GM12878 (cell line): ENCODE data around the gene GRM5. TPM values are rescaled to one million over a fixed set of nuclear protein-coding genes. Genes with fewer than 3 reads are reported as not detected.

Experiments
- ATAC-seq: fragments of 200-7000 bp; cut with Tn5 transposase; 3 replicates; pipeline ENCODE4 v1.9.1; 2020; ENCODE audit warnings: mild to moderate bottlenecking, moderate library complexity
- BruUV-seq: library from RNA; stranded (reverse); fragments of 400-500 nt; replicated peaks from 2 replicates; lab custom pipeline; 2021; lab: Mats Ljungman, UMichigan
- CTCF ChIA-PET: fragments of 300-600 bp; sonication (Branson Sonifier 250); formaldehyde crosslinking; extraction: SDS; loops from one replicate; lab custom pipeline; 2021; ENCODE audit warnings: inconsistent platforms; lab: Yijun Ruan, JAX
- POLR2A ChIA-PET: fragments of 350-600 bp; formaldehyde crosslinking; extraction: SDS; loops from one replicate; lab custom pipeline; 2021; ENCODE audit warnings: inconsistent platforms; lab: Charles Lee
- RAD21 ChIA-PET: fragments of 300-600 bp; sonication (Branson Sonifier 250); formaldehyde crosslinking; loops from one replicate; lab custom pipeline; 2023; ENCODE audit warnings: antibody characterized with exemption; ENCODE audit not compliant: unreplicated experiment; lab: Charles Lee
- SMC1A ChIA-PET: fragments of 300-600 bp; sonication (Branson Sonifier 250); formaldehyde crosslinking; loops from one replicate; lab custom pipeline; 2023; ENCODE audit not compliant: unreplicated experiment, uncharacterized antibody; lab: Charles Lee
- DNase-seq: peaks from one replicate; pipeline ENCODE4 v3.0.0-alpha.2; 2011; ENCODE audit warnings: low read depth, low spot score
- FAIRE-seq: peaks from 3 replicates; lab custom pipeline; 2011; peaks lifted over from hg19 to GRCh38; lab: Jason Lieb, UNC
- H2AFZ ChIP-seq: 2 replicates; pipeline ENCODE4 v1.6.0; 2011; ENCODE audit warnings: low read depth, low read length, control low read depth; ENCODE audit not compliant: control insufficient read depth
- H3K27ac ChIP-seq: 2 replicates; pipeline ENCODE4 v1.5.1; 2011; ENCODE audit warnings: control low read depth; ENCODE audit not compliant: control insufficient read depth, insufficient read depth
- H3K27me3 ChIP-seq, 2 experiments: replicated peaks in 1 of 2; 2 replicates each; pipeline versions ENCODE4 v1.6.0 to v1.6.1; 2011; ENCODE audit warnings: low read length in 1 of 2; ENCODE audit not compliant: control insufficient read depth in 2 of 2, insufficient read depth in 2 of 2
- H3K36me3 ChIP-seq, 2 experiments: 2 replicates each; pipeline ENCODE4 v1.5.1; 2011; ENCODE audit warnings: low read length in 1 of 2; ENCODE audit not compliant: control insufficient read depth in 2 of 2, insufficient read depth in 2 of 2
- H3K4me1 ChIP-seq: 2 replicates; pipeline ENCODE4 v1.6.1; 2011; ENCODE audit warnings: mild to moderate bottlenecking, low read length, moderate library complexity, mixed read lengths; ENCODE audit not compliant: control insufficient read depth, insufficient read depth
- H3K4me2 ChIP-seq: 2 replicates; pipeline ENCODE4 v1.6.0; 2011; ENCODE audit warnings: control low read depth; ENCODE audit not compliant: control insufficient read depth, insufficient read depth
- H3K4me3 ChIP-seq: fragments of 200-600 bp; sonication (generic); 2 replicates; pipeline ENCODE4 v1.5.1; 2016
- H3K79me2 ChIP-seq: 2 replicates; pipeline ENCODE4 v1.6.0; 2011; ENCODE audit warnings: low read length; ENCODE audit not compliant: control insufficient read depth, insufficient read depth
- H3K9ac ChIP-seq: 2 replicates; pipeline ENCODE4 v1.8.0; 2011; ENCODE audit warnings: low read length, control low read depth, mixed read lengths; ENCODE audit not compliant: control insufficient read depth, insufficient read depth
- H3K9me3 ChIP-seq: replicated peaks from 3 replicates; pipeline ENCODE4 v1.5.1; 2011; ENCODE audit warnings: mild to moderate bottlenecking, low read length; ENCODE audit not compliant: control insufficient read depth, insufficient read depth
- H4K20me1 ChIP-seq: 2 replicates; pipeline ENCODE4 v1.6.0; 2011; ENCODE audit not compliant: control insufficient read depth, insufficient read depth
- ATF2 ChIP-seq: IDR thresholded peaks from 2 replicates; pipeline ENCODE4 v1.6.1; 2012; ENCODE audit warnings: low read length, inconsistent platforms
- ATF7 ChIP-seq: fragments of 450-650 bp; IDR thresholded peaks from 2 replicates; pipeline ENCODE4 v1.6.1; 2016; ENCODE audit warnings: low read depth, mild to moderate bottlenecking
- BCL3 ChIP-seq: IDR thresholded peaks from 2 replicates; pipeline ENCODE4 v1.6.1; 2011; ENCODE audit warnings: borderline replicate concordance, low read depth, mild to moderate bottlenecking, moderate library complexity, low read length; ENCODE audit not compliant: insufficient read depth, poor library complexity, severe bottlenecking
- BRCA1 ChIP-seq: IDR thresholded peaks from 2 replicates; pipeline ENCODE4 v1.6.1; 2011; ENCODE audit warnings: low read depth, low read length, improper control_type of control experiment
- CHD4 ChIP-seq: fragments of 200-600 bp; sonication (generic); IDR thresholded peaks from 2 replicates; pipeline ENCODE4 v1.6.1; 2016; ENCODE audit warnings: mild to moderate bottlenecking
- EP300 ChIP-seq, 2 experiments: fragments of 150-350 bp in 1 of 2; IDR thresholded peaks; 2 replicates each; pipeline ENCODE4 v1.6.1; 2011 to 2012; ENCODE audit warnings: low read depth in 2 of 2, low read length in 2 of 2, borderline replicate concordance in 1 of 2, improper control_type of control experiment in 1 of 2, inconsistent platforms in 1 of 2; ENCODE audit not compliant: control insufficient read depth in 1 of 2
- HDAC2 ChIP-seq: fragments of 200-600 bp; sonication (generic); IDR thresholded peaks from 2 replicates; pipeline ENCODE4 v1.6.1; 2017
- JUNB ChIP-seq: IDR thresholded peaks from 2 replicates; pipeline ENCODE4 v1.6.1; 2016; ENCODE audit warnings: antibody characterized with exemption, mild to moderate bottlenecking
- JUND ChIP-seq: IDR thresholded peaks from 2 replicates; pipeline ENCODE4 v1.6.1; 2012; ENCODE audit warnings: low read depth, mild to moderate bottlenecking, low read length, improper control_type of control experiment, moderate library complexity
- MTA2 ChIP-seq: fragments of 450-650 bp; IDR thresholded peaks from 2 replicates; pipeline ENCODE4 v1.6.1; 2016; ENCODE audit warnings: low read depth, mild to moderate bottlenecking, moderate library complexity
- NFIC ChIP-seq: IDR thresholded peaks from 2 replicates; pipeline ENCODE4 v1.6.1; 2012; ENCODE audit warnings: low read depth, mild to moderate bottlenecking, inconsistent platforms, low read length, moderate library complexity
- PAX8 ChIP-seq: fragments of 450-650 bp; IDR thresholded peaks from 2 replicates; pipeline ENCODE4 v1.6.1; 2017; ENCODE audit warnings: mild to moderate bottlenecking, moderate library complexity
- POLR2AphosphoS5 ChIP-seq: IDR thresholded peaks from 2 replicates; pipeline ENCODE4 v1.6.1; 2011; ENCODE audit warnings: mild to moderate bottlenecking, low read length, inconsistent platforms
- RUNX3 ChIP-seq: IDR thresholded peaks from 2 replicates; pipeline ENCODE4 v1.6.1; 2012; ENCODE audit warnings: low read length, inconsistent platforms
- SRF ChIP-seq, 2 experiments: IDR thresholded peaks; 2 replicates each; pipeline ENCODE4 v1.6.1; 2011; ENCODE audit warnings: low read depth in 2 of 2, low read length in 2 of 2, mild to moderate bottlenecking in 1 of 2, moderate library complexity in 1 of 2
- TBL1XR1 ChIP-seq: IDR thresholded peaks from 2 replicates; pipeline ENCODE4 v1.6.1; 2012; ENCODE audit warnings: low read depth, low read length, improper control_type of control experiment
- WGBS: methylation state at CpG from one replicate; pipeline ENCODE4 v1.1.6; 2016; ENCODE audit warnings: low lambda C conversion rate; ENCODE audit not compliant: insufficient replicate concordance, insufficient coverage; ENCODE audit errors: missing lambda C conversion rate; 5-methylcytosine and 5-hydroxymethylcytosine counted together
- in situ Hi-C: fragments of 300-500 bp; cut with MboI; formaldehyde crosslinking; loops from 9 replicates; pipeline ENCODE4 v1.14.3; 2018; ENCODE audit warnings: mixed read lengths
- intact Hi-C: fragments of 100-400 bp; cut with micrococcal nuclease; formaldehyde crosslinking; loops from one replicate; pipeline ENCODE4 v1.14.2; 2022; ENCODE audit not compliant: unreplicated experiment
- polyA plus RNA-seq, 11 experiments: library from polyadenylated mRNA; depleted of rRNA in 4 of 11; unstranded in 6 of 11; stranded (reverse) in 5 of 11; fragments of >200 nt; fragmentation: Nextera tagmentation in 4 of 11; fragmentation: Illumina TruSeq in 1 of 11; extraction: Ambion mirVana in 4 of 11; extraction: Trizol in 1 of 11; gene quantifications; 1 replicate in 1 of 11; 2 replicates in 10 of 11; pipeline versions ENCODE4 v1.2.1 to v1.2.3, GENCODE V29; 2011 to 2016; ENCODE audit warnings: inconsistent platforms in 2 of 11, missing spikeins in 2 of 11, low read depth in 1 of 11
- total RNA-seq, 4 experiments: library from RNA; depleted of rRNA in 3 of 4; stranded (reverse); fragments of >200 nt in 3 of 4; fragmentation: Illumina TruSeq in 1 of 4; extraction: Trizol in 1 of 4; gene quantifications; 2 replicates each; pipeline versions ENCODE4 v1.2.1 to v1.2.3, GENCODE V29; 2013 to 2021

GRM5 gene
- total and polyA plus RNA-seq, 10 of the 15 experiments (the other 5 are each of a cell fraction or from before 2014, with no cell fraction given) = not detected

DNA sequence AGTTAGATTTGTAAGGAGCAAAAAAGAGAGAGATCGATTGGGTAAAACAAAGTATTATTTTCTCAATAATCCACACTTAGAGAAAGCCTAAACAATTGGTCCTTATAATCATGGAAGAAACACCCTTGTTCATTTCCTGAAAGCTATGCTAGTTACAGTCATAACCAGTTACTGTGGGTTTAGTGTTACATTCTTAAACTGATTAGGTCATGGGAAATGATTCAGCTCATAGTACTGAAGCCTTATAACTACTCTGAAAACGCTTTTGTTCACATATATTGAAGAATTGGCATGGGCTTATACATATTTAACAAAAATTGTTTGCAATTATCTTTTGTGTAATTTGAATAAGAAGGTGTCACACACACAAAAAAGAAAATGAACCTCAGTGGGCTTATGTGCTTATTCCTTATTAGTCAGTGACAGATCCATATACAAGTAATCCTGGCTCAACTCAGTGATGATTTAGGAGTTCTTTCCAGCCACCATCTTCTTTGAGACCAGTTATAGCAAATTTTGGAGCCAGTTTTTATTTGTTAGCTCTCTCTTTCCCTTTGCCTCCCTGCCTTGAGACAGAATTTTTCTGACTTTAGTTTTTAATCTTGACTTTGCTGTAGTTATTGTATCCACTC lies 529.8 kb downstream of the GRM5 start:
- FAIRE-seq (no peak), ATAC-seq (peak; percentile 99), DNase-seq (no peak)
- no TSS peak for BruUV-seq
- in situ Hi-C loops = loop anchor here (25.0 kb wide), 1 partner anchor 524 kb away; no protein-coding TSS in a partner anchor
- Histone ChIP-seq H3K9me3 (no peaks in the 10 kb centered on the region; the same call in 1 of the 3 replicates), H3K79me2 (no peaks in the 10 kb centered on the region), H3K4me2 (no peak overlapping the region), H3K36me3 (no peaks in the 10 kb centered on the region), H3K4me3 (no peak overlapping the region), H3K27me3 (no peaks in the 10 kb centered on the region), H3K4me1 (no peaks in the 10 kb centered on the region), H4K20me1 (no peaks in the 10 kb centered on the region), H2AFZ (no peak overlapping the region), H3K9ac (no peak overlapping the region), H3K27ac (no peak overlapping the region)
- intact Hi-C loops = no loop called here
- 31% methylated on average over 2 of the region's 2 CpGs for WGBS
- ChIA-PET RAD21 (interaction anchor here (1.0 to 1.5 kb wide), 3 partner anchors 170 to 520 kb away, joined by 3 to 4 read pairs (median 3); no protein-coding TSS in a partner anchor), SMC1A (interaction anchor here (0.8 to 3.7 kb wide), 4 partner anchors 10 to 520 kb away, joined by 4 to 11 read pairs (median 7); no protein-coding TSS in a partner anchor), CTCF (interaction anchor here (0.7 to 3.6 kb wide), 3 partner anchors 16 to 520 kb away, joined by 3 to 15 read pairs (median 6); no protein-coding TSS in a partner anchor), POLR2A (interaction anchor here (0.5 kb wide), 1 partner anchor 230 kb away, joined by 4 read pairs; no protein-coding TSS in a partner anchor)
- TF ChIP-seq POLR2AphosphoS5 (no peak), ATF7 (peak; percentile 80), JUND (no peak), EP300 (IDR thresholded peaks at IDR 0.05; ENCODE audit: borderline replicate concordance in 1 of 2, control insufficient read depth in 1 of 2, low read depth in 2 of 2, low read length in 2 of 2) (peak in 1 of 2 experiments; percentile 36; a peak in 1 of 4 replicates), CHD4 (no peak), MTA2 (peak; percentile 64; the same call in 1 of the 2 replicates), BRCA1 (no peak), TBL1XR1 (no peak), HDAC2 (no peak), BCL3 (no peak), RUNX3 (peak; percentile 80), NFIC (peak; percentile 50; the same call in 1 of the 2 replicates), SRF (IDR thresholded peaks at IDR 0.05; ENCODE audit: low read depth in 2 of 2, low read length in 2 of 2) (no peak), PAX8 (no peak), ATF2 (peak; percentile 85), JUNB (peak; percentile 73)
